ENCODE results near the gene EPB41L4A. TPM values are rescaled to one million over a fixed set of nuclear protein-coding genes. Genes with fewer than 3 reads are reported as not detected.

Gene EPB41L4A
- total RNA-seq, 1 donor from 2014 or later, result 30.6 TPM

DNA sequence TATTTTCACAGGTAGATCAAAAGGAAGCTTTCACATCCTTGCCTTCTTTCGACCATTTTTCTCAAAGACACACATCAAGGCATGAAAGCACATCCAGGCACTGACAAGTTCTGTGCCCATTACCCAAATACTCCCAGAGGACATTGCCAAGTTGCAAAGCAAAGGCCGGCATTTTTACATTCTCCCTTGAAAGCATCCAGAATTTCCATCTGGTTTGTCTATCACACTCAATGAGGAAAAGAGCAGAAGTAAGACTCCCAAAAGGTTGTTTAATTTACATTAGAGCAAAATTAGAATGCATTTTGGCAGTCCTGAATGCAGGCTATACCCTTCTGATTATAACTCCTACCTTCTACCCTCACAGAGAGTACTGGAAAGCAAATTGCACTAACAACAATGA is 160.5 kb downstream of the EPB41L4A start:
- Histone ChIP-seq H3K36me3 (ENCODE audit: control insufficient read depth, insufficient read depth, low read length) (peaks cover 1% of the 10 kb centered on the region), H3K27me3 (ENCODE audit: control insufficient read depth, insufficient read depth, low read length) (no peaks in the 10 kb centered on the region), H3K4me3 (ENCODE audit: low read depth, low read length) (no peak overlapping the region)
- TF ChIP-seq, protein P1, sequence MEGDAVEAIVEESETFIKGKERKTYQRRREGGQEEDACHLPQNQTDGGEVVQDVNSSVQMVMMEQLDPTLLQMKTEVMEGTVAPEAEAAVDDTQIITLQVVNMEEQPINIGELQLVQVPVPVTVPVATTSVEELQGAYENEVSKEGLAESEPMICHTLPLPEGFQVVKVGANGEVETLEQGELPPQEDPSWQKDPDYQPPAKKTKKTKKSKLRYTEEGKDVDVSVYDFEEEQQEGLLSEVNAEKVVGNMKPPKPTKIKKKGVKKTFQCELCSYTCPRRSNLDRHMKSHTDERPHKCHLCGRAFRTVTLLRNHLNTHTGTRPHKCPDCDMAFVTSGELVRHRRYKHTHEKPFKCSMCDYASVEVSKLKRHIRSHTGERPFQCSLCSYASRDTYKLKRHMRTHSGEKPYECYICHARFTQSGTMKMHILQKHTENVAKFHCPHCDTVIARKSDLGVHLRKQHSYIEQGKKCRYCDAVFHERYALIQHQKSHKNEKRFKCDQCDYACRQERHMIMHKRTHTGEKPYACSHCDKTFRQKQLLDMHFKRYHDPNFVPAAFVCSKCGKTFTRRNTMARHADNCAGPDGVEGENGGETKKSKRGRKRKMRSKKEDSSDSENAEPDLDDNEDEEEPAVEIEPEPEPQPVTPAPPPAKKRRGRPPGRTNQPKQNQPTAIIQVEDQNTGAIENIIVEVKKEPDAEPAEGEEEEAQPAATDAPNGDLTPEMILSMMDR (IDR thresholded peaks at IDR 0.05; ENCODE audit: insufficient read depth, low read length, poor library complexity, severe bottlenecking), result no peak
- DNase-seq (ENCODE audit: low read depth), result no peak

DNA sequence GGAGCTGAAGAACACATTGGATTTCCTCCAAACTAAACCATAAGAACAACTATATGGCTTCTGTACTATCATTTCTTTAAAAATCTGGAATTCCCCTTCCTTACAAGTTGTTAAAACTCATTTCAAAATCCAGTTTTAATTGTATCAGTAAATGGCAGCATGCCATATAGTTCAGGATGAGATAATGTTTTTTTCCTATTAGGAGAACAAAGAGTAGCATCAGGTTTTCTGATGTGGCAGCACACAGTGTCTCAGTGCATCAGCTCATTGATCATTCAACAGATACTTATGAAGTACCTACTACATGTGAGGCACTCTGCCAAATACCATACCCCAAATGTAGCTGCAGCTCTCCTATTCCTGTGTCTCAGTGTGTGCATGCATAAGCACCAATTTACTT is 161.1 kb downstream of the EPB41L4A start:
- Histone ChIP-seq H3K4me3 (ENCODE audit: low read depth, low read length) (no peak overlapping the region), H3K36me3 (ENCODE audit: control insufficient read depth, insufficient read depth, low read length) (peaks cover 1% of the 10 kb centered on the region), H3K27me3 (ENCODE audit: control insufficient read depth, insufficient read depth, low read length) (no peaks in the 10 kb centered on the region)
- TF ChIP-seq, protein P1 (IDR thresholded peaks at IDR 0.05; ENCODE audit: insufficient read depth, low read length, poor library complexity, severe bottlenecking), result no peak
- no peak for DNase-seq (ENCODE audit: low read depth)

DNA sequence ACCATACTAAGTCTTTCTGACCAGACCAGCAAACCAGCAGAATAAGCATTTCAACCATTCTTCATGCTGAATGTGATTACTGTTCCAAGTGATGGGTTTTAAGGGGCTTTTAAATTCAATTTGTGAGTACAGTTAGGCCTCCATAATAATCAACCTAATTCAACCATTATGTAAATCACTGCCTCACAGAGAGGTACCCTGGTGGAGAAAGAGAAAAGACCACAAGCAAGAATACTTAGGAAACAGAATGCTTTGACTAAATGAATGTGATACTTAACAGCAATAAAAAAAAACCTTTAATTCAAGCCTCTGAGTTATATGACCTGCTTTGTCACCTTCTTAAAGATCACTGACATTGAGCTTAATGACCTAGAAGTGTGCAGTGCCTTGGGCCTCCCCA is 162.1 kb downstream of the EPB41L4A start:
- no peaks in the 10 kb centered on the region for H3K27me3 ChIP-seq (ENCODE audit: control insufficient read depth, insufficient read depth, low read length)
- peaks cover 1% of the 10 kb centered on the region for H3K36me3 ChIP-seq (ENCODE audit: control insufficient read depth, insufficient read depth, low read length)

DNA sequence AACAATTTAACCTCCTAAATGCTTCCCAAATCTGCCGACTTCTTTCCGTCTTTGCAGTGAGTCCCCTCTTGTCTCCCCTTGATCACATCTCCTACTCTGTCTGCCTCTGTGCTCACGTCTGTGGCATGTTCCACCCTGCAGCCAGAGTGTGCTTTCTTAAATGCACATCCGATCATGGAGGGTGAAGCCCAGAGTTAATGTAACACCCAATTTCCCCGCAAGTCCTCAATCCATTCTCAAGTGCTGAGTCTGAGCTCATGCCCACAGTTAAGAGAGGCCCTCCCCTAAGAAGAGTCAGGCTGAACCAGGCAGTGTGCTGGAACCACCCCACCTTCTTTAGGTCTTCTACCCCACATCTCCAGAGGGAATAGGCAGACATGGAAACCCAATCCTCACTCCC is 164.8 kb downstream of the EPB41L4A start:
- no peaks in the 10 kb centered on the region for H3K27me3 ChIP-seq (ENCODE audit: control insufficient read depth, insufficient read depth, low read length)
- no peak for DNase-seq (ENCODE audit: low read depth)
- TF ChIP-seq, protein P1 (IDR thresholded peaks at IDR 0.05; ENCODE audit: insufficient read depth, low read length, poor library complexity, severe bottlenecking), result no peak
- peaks cover 1% of the 10 kb centered on the region for H3K36me3 ChIP-seq (ENCODE audit: control insufficient read depth, insufficient read depth, low read length)
- no peak overlapping the region for H3K4me3 ChIP-seq (ENCODE audit: low read depth, low read length)

More for the DNA sequence above, 162.1 kb downstream of the EPB41L4A start:
- H3K4me3 ChIP-seq (ENCODE audit: low read depth, low read length), result no peak overlapping the region
- DNase-seq (ENCODE audit: low read depth), result no peak
- TF ChIP-seq, protein P1 (IDR thresholded peaks at IDR 0.05; ENCODE audit: insufficient read depth, low read length, poor library complexity, severe bottlenecking), result no peak

DNA sequence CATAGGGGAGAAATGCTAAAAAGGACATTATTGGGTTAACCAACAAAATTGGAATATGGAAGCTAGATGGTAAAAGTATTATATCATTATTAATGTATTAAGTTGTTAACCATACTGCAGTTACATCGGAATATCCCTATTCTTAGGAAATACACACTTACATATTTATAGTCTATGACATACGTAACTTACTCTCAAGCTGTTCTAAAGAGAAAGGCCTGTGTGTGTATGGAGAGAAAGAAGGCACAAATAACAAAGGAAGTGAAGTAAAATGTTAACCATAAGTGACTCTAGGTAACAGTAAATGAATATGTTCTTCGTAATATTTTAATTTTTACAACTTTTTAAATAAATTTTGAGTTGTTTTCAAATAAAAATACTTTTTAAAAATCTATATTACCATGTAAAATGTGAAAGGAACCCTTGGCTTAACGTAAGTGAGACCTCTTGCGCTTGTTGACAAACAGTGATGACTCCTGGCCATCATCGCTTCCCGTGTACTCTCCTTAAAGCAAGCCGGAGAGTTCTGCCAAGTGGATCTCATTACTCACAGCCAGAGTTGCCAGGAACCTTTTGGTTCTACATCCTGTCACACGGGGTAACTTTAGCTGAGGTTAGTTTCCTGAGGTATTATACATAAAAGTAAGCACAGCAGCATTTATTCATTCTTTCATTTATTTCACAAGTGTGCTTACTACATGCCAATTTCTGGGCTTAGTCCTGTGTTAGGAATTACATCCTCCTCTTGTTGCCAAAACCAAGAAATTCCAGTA is 165.4 kb downstream of the EPB41L4A start:
- TF ChIP-seq, protein P1 (IDR thresholded peaks at IDR 0.05; ENCODE audit: insufficient read depth, low read length, poor library complexity, severe bottlenecking), result no peak
- Histone ChIP-seq H3K27me3 (ENCODE audit: control insufficient read depth, insufficient read depth, low read length) (no peaks in the 10 kb centered on the region), H3K4me3 (ENCODE audit: low read depth, low read length) (no peak overlapping the region), H3K36me3 (ENCODE audit: control insufficient read depth, insufficient read depth, low read length) (peaks cover 1% of the 10 kb centered on the region)
- no peak for DNase-seq (ENCODE audit: low read depth)

DNA sequence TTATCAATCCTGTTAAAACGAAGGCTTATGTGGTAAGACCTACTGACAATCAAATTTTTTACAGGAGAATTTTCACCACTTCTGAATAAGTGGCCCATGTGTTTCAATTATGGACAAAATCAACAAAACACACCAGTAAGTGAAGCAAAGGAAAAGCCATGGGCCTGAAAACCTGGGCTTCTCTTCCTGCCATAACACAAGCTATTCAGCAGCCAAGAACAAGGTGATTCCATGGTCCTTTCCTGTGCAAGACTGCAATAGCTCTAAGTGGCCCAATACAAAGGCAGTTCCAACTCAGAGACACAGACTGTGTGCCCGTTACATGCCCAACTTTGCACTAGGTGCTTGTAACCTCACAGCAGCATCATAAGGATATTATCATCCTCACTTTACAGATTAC is 168.5 kb downstream of the EPB41L4A start:
- no peak for DNase-seq (ENCODE audit: low read depth)
- Histone ChIP-seq H3K4me3 (ENCODE audit: low read depth, low read length) (no peak overlapping the region), H3K27me3 (ENCODE audit: control insufficient read depth, insufficient read depth, low read length) (no peaks in the 10 kb centered on the region), H3K36me3 (ENCODE audit: control insufficient read depth, insufficient read depth, low read length) (no peaks in the 10 kb centered on the region)
- TF ChIP-seq, protein P1 (IDR thresholded peaks at IDR 0.05; ENCODE audit: insufficient read depth, low read length, poor library complexity, severe bottlenecking), result no peak

Measured in kidney epithelial cell (primary cell).